ENCODE data around the gene FSIP1.

The FSIP1 gene

GRCh38 chr15:39792025-39792843, 9.6 kb upstream of the FSIP1 start:
- no peak for DNase-seq

GRCh38 chr15:39789736-39790135, 7.1 kb upstream of the FSIP1 start:
- DNase-seq = no peak

GRCh38 chr15:39788800-39789565, 6.3 kb upstream of the FSIP1 start:
- no peak for DNase-seq

GRCh38 chr15:39788108-39788507, 5.5 kb upstream of the FSIP1 start:
- no peak for DNase-seq

GRCh38 chr15:39787479-39787878, 4.8 kb upstream of the FSIP1 start:
- no peak for DNase-seq

- DNase-seq = peak; percentile 34
Measured at GRCh38 chr15:39786447-39787056, 3.9 kb upstream of the FSIP1 start.

- no peak for DNase-seq
Measured at GRCh38 chr15:39785841-39786240, 3.2 kb upstream of the FSIP1 start.

- DNase-seq = peak; percentile 33
Measured at GRCh38 chr15:39785139-39785538, 2.5 kb upstream of the FSIP1 start.

GRCh38 chr15:39784638-39785037, 2.0 kb upstream of the FSIP1 start:
- no peak for DNase-seq

- no peak for DNase-seq
Measured at GRCh38 chr15:39784125-39784524, 1.5 kb upstream of the FSIP1 start.

- DNase-seq = peak; percentile 4
Measured at GRCh38 chr15:39783244-39783820, 691 bp upstream of the FSIP1 start.

GRCh38 chr15:39781967-39782302, 706 bp downstream of the FSIP1 start:
- DNase-seq = no peak

- no peak for DNase-seq
Measured at GRCh38 chr15:39781147-39781966, 1.3 kb downstream of the FSIP1 start.

GRCh38 chr15:39778021-39778420, 4.6 kb downstream of the FSIP1 start:
- DNase-seq = no peak

- no peak for DNase-seq
Measured at GRCh38 chr15:39777496-39777895, 5.1 kb downstream of the FSIP1 start.

GRCh38 chr15:39776068-39776467, 6.6 kb downstream of the FSIP1 start:
- DNase-seq = no peak

- no peak for DNase-seq
Measured at GRCh38 chr15:39774688-39775267, 7.9 kb downstream of the FSIP1 start.

GRCh38 chr15:39770748-39771689, 11.6 kb downstream of the FSIP1 start:
- DNase-seq = no peak

- no peak for DNase-seq
Measured at GRCh38 chr15:39767921-39768320, 14.7 kb downstream of the FSIP1 start.

- no peak for DNase-seq
Measured at GRCh38 chr15:39761006-39761405, 21.6 kb downstream of the FSIP1 start.

All from NCI-H1105 treated with DMSO at 0.1 percent for 48 hours (cell line).